ENCODE results near the gene NMT2.

The NMT2 gene

DNA sequence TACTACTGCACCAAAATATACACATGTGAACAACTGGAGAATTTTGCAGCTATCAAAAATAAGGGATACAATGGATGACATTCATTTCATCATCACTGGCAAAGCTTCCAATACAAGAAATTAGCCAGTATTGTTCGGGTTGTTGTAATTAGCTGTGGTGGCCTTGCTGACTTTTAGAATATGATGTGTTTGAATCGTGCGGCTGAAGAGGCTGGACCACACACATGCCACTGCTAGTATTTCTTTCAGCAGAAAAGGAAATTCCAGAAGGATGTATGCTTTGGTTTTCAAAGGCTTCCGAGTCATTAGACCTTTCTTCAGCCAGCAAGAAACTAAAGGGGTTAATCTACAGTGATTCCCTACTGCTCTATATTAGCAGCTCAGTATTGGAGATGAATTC lies 54.7 kb downstream of the NMT2 start:
- no peak overlapping the region for H3K23ac ChIP-seq (ENCODE audit: low read length)
- no peak overlapping the region for H3K4ac ChIP-seq (ENCODE audit: low read depth, low read length)
- H3K56ac ChIP-seq (ENCODE audit: low read length) = no peak overlapping the region
- no peak overlapping the region for H3K4me2 ChIP-seq (ENCODE audit: low read length)
- no peaks in the 10 kb centered on the region for H3K79me2 ChIP-seq (ENCODE audit: control insufficient read depth, insufficient read depth, low read length)
- no peak overlapping the region for H3K27ac ChIP-seq (ENCODE audit: low read depth, low read length)
- no peak overlapping the region for H4K8ac ChIP-seq (ENCODE audit: low read depth, low read length)
- H2BK5ac ChIP-seq (ENCODE audit: low read length) = no peak overlapping the region
- no peak overlapping the region for H4K5ac ChIP-seq (ENCODE audit: low read length)
- H3K27me3 ChIP-seq (ENCODE audit: insufficient read depth, low read length, poor library complexity) = no peaks in the 10 kb centered on the region
- H3K79me1 ChIP-seq (ENCODE audit: low read length) = no peaks in the 10 kb centered on the region
- no peak overlapping the region for H2BK120ac ChIP-seq (ENCODE audit: low read depth, low read length)
- H3K4me1 ChIP-seq (ENCODE audit: control insufficient read depth, low read depth, low read length) = no peaks in the 10 kb centered on the region
- no peak overlapping the region for H2AK5ac ChIP-seq (ENCODE audit: low read length)
- H3K4me3 ChIP-seq (ENCODE audit: low read length) = no peak overlapping the region
- no CpG with 5 or more reads among the region's 4 CpGs for WGBS (ENCODE audit: extremely low coverage, insufficient coverage, low lambda C conversion rate)
- no peak overlapping the region for H2BK15ac ChIP-seq (replicated peaks; ENCODE audit: low read depth)
- H3K36me3 ChIP-seq (ENCODE audit: control insufficient read depth, insufficient read depth, low read length) = peaks cover 1% of the 10 kb centered on the region
- no peak overlapping the region for H3K18ac ChIP-seq (ENCODE audit: low read length)
- H3K9ac ChIP-seq (ENCODE audit: low read length) = no peak overlapping the region
- no peak for DNase-seq

DNA sequence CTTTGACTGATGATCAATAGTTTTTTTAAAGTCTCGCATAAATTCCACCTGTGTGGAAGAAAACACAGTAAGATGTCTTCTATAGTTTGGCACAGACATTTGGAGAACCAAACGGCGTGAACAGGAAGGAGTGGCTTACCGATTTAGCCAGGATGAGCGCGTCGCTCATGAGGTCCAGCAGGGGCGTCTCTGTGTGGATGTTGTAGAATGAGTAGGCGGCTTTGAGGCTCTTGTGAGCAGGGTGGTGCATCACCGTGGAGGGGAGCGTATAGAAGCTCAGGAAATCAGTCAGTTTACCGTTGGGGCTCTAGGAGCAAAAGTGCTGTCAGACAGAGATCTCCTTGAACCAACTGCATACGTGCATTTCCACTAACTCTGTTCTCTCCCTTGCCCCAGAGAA lies 55.8 kb downstream of the NMT2 start:
- Histone ChIP-seq H3K56ac (ENCODE audit: low read length) (no peak overlapping the region), H3K23ac (ENCODE audit: low read length) (no peak overlapping the region), H3K27me3 (ENCODE audit: insufficient read depth, low read length, poor library complexity) (no peaks in the 10 kb centered on the region), H3K18ac (ENCODE audit: low read length) (no peak overlapping the region), H4K8ac (ENCODE audit: low read depth, low read length) (no peak overlapping the region), H2BK15ac (replicated peaks; ENCODE audit: low read depth) (no peak overlapping the region), H3K9ac (ENCODE audit: low read length) (no peak overlapping the region), H2AK5ac (ENCODE audit: low read length) (no peak overlapping the region), H3K4me3 (ENCODE audit: low read length) (no peak overlapping the region), H3K79me1 (ENCODE audit: low read length) (no peaks in the 10 kb centered on the region), H3K36me3 (ENCODE audit: control insufficient read depth, insufficient read depth, low read length) (peaks cover 1% of the 10 kb centered on the region), H3K4me1 (ENCODE audit: control insufficient read depth, low read depth, low read length) (no peaks in the 10 kb centered on the region), H3K27ac (ENCODE audit: low read depth, low read length) (no peak overlapping the region), H2BK5ac (ENCODE audit: low read length) (no peak overlapping the region), H3K4ac (ENCODE audit: low read depth, low read length) (no peak overlapping the region), H3K79me2 (ENCODE audit: control insufficient read depth, insufficient read depth, low read length) (no peaks in the 10 kb centered on the region), H3K4me2 (ENCODE audit: low read length) (no peak overlapping the region), H4K5ac (ENCODE audit: low read length) (no peak overlapping the region), H2BK120ac (ENCODE audit: low read depth, low read length) (no peak overlapping the region)
- WGBS (ENCODE audit: extremely low coverage, insufficient coverage, low lambda C conversion rate) = no CpG with 5 or more reads among the region's 13 CpGs
- peak; percentile 63 for DNase-seq

DNA sequence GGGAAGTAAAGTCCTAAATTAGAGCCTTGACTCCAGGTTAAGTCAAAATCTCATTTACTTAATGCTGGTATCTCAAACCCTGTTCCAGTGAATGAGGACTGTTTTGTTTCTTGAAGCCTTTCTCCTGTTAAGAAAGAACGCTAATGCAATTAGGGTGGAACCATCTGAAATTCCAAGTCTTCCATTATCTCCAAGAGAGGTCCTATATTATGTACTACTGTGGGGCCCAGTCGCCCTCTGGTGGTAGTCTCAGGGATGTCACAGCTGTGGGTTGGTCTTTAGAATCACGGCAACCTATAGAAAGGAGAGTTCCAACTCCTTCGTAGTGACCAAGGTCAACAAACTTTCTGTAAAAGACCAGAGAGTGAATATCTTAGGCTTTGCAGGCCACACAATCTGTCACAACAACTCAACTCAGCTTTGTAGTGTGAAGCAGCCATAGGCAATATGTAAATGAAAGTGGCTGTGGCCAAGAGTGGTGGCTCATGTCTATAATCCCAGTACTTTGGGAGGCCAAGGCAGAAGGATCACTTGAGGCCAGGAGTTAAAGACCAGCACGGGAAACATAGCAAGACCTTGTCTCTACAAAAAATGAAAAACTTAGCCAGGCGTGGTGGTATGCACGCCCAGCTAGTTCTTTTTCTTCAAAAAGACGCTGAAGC lies 62.0 kb downstream of the NMT2 start:
- H2BK5ac ChIP-seq (ENCODE audit: low read length) = no peak overlapping the region
- H3K4me3 ChIP-seq (ENCODE audit: low read length) = no peak overlapping the region
- H3K79me2 ChIP-seq (ENCODE audit: control insufficient read depth, insufficient read depth, low read length) = peaks cover 2% of the 10 kb centered on the region
- no peaks in the 10 kb centered on the region for H3K27me3 ChIP-seq (ENCODE audit: insufficient read depth, low read length, poor library complexity)
- no peak overlapping the region for H3K9ac ChIP-seq (ENCODE audit: low read length)
- no peak overlapping the region for H4K5ac ChIP-seq (ENCODE audit: low read length)
- WGBS (ENCODE audit: extremely low coverage, insufficient coverage, low lambda C conversion rate) = no CpG with 5 or more reads among the region's 8 CpGs
- H2BK120ac ChIP-seq (ENCODE audit: low read depth, low read length) = no peak overlapping the region
- DNase-seq = peak; percentile 86
- no peaks in the 10 kb centered on the region for H3K4me1 ChIP-seq (ENCODE audit: control insufficient read depth, low read depth, low read length)
- H3K36me3 ChIP-seq (ENCODE audit: control insufficient read depth, insufficient read depth, low read length) = no peaks in the 10 kb centered on the region
- no peak overlapping the region for H2BK15ac ChIP-seq (replicated peaks; ENCODE audit: low read depth)
- no peaks in the 10 kb centered on the region for H3K79me1 ChIP-seq (ENCODE audit: low read length)
- no peak overlapping the region for H3K18ac ChIP-seq (ENCODE audit: low read length)
- no peak overlapping the region for H2AK5ac ChIP-seq (ENCODE audit: low read length)
- H3K23ac ChIP-seq (ENCODE audit: low read length) = no peak overlapping the region
- no peak overlapping the region for H3K4ac ChIP-seq (ENCODE audit: low read depth, low read length)
- no peak overlapping the region for H3K4me2 ChIP-seq (ENCODE audit: low read length)
- no peak overlapping the region for H3K56ac ChIP-seq (ENCODE audit: low read length)
- no peak overlapping the region for H3K27ac ChIP-seq (ENCODE audit: low read depth, low read length)
- H4K8ac ChIP-seq (ENCODE audit: low read depth, low read length) = no peak overlapping the region

DNA sequence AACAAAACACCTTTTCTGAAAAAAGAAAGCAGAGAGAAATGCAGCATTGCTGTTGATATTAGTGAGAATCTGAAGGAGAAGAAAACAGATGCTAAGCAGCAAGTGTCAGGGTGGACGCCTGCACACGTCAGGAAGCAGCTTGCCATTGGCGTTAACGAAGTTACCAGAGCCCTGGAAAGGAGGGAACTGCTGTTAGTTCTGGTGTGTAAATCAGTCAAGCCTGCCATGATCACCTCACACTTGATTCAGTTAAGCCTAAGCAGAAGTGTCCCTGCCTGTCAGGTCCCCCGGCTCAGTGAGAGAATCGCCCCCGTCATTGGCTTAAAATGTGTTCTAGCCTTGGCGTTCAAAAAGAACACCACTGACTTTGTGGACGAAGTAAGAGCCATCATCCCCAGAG lies 65.0 kb downstream of the NMT2 start:
- no peaks in the 10 kb centered on the region for H3K36me3 ChIP-seq (ENCODE audit: control insufficient read depth, insufficient read depth, low read length)
- H3K4me2 ChIP-seq (ENCODE audit: low read length) = no peak overlapping the region
- WGBS (ENCODE audit: extremely low coverage, insufficient coverage, low lambda C conversion rate) = no CpG with 5 or more reads among the region's 9 CpGs

DNA sequence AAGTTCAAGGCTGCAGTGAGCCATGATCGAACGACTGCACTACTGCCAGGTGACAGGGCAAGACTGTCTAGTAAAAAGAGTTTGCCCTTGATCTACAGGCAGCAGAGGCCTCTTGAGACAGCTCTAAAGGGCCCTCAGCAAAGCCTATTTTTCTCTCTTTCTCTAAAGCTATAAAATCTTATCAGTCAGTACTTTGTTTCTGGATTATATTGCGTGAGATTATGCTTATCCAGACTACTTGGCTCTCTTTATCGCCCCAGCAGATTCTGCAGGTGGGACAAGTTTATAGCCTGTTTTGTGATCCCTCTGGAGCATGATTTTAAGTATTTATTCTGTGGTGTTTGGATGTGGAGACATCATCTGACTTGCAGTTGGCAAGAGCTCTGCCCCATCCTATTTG lies 68.6 kb downstream of the NMT2 start:
- Histone ChIP-seq H3K79me2 (ENCODE audit: control insufficient read depth, insufficient read depth, low read length) (peaks cover 30% of the 10 kb centered on the region), H3K4me1 (ENCODE audit: control insufficient read depth, low read depth, low read length) (no peaks in the 10 kb centered on the region), H3K79me1 (ENCODE audit: low read length) (peaks cover 8% of the 10 kb centered on the region), H3K4me3 (ENCODE audit: low read length) (no peak overlapping the region), H3K4me2 (ENCODE audit: low read length) (no peak overlapping the region), H2BK15ac (replicated peaks; ENCODE audit: low read depth) (no peak overlapping the region), H3K36me3 (ENCODE audit: control insufficient read depth, insufficient read depth, low read length) (no peaks in the 10 kb centered on the region), H3K4ac (ENCODE audit: low read depth, low read length) (no peak overlapping the region), H3K18ac (ENCODE audit: low read length) (no peak overlapping the region), H3K9ac (ENCODE audit: low read length) (no peak overlapping the region), H3K56ac (ENCODE audit: low read length) (no peak overlapping the region), H2BK120ac (ENCODE audit: low read depth, low read length) (no peak overlapping the region), H4K8ac (ENCODE audit: low read depth, low read length) (no peak overlapping the region), H2AK5ac (ENCODE audit: low read length) (no peak overlapping the region), H2BK5ac (ENCODE audit: low read length) (no peak overlapping the region), H3K27ac (ENCODE audit: low read depth, low read length) (no peak overlapping the region), H3K27me3 (ENCODE audit: insufficient read depth, low read length, poor library complexity) (no peaks in the 10 kb centered on the region), H3K23ac (ENCODE audit: low read length) (no peak overlapping the region), H4K5ac (ENCODE audit: low read length) (no peak overlapping the region)
- DNase-seq = no peak
- no CpG with 5 or more reads among the region's 4 CpGs for WGBS (ENCODE audit: extremely low coverage, insufficient coverage, low lambda C conversion rate)

More for the DNA sequence above, 65.0 kb downstream of the NMT2 start:
- H3K4ac ChIP-seq (ENCODE audit: low read depth, low read length) = no peak overlapping the region
- H3K23ac ChIP-seq (ENCODE audit: low read length) = no peak overlapping the region
- no peak overlapping the region for H4K8ac ChIP-seq (ENCODE audit: low read depth, low read length)
- no peak for DNase-seq
- H3K4me3 ChIP-seq (ENCODE audit: low read length) = no peak overlapping the region
- no peak overlapping the region for H2BK5ac ChIP-seq (ENCODE audit: low read length)
- H3K18ac ChIP-seq (ENCODE audit: low read length) = no peak overlapping the region
- H3K27me3 ChIP-seq (ENCODE audit: insufficient read depth, low read length, poor library complexity) = no peaks in the 10 kb centered on the region
- H2BK15ac ChIP-seq (replicated peaks; ENCODE audit: low read depth) = no peak overlapping the region
- no peak overlapping the region for H2BK120ac ChIP-seq (ENCODE audit: low read depth, low read length)
- peaks cover 6% of the 10 kb centered on the region for H3K79me1 ChIP-seq (ENCODE audit: low read length)
- no peak overlapping the region for H4K5ac ChIP-seq (ENCODE audit: low read length)
- no peaks in the 10 kb centered on the region for H3K4me1 ChIP-seq (ENCODE audit: control insufficient read depth, low read depth, low read length)
- no peak overlapping the region for H3K9ac ChIP-seq (ENCODE audit: low read length)
- H3K79me2 ChIP-seq (ENCODE audit: control insufficient read depth, insufficient read depth, low read length) = peaks cover 22% of the 10 kb centered on the region
- no peak overlapping the region for H2AK5ac ChIP-seq (ENCODE audit: low read length)
- H3K56ac ChIP-seq (ENCODE audit: low read length) = no peak overlapping the region
- no peak overlapping the region for H3K27ac ChIP-seq (ENCODE audit: low read depth, low read length)
